Measurements from ENCODE around the gene HS6ST2. TPM values are rescaled to one million over a fixed set of nuclear protein-coding genes. Genes with fewer than 3 reads are reported as not detected.
"Not testable (repeated sequence)": the region's sequence is repeated elsewhere in the genome, so short reads cannot be mapped to it uniquely, and the experiment has no call there.

The HS6ST2 gene
- total and polyA plus RNA-seq, 9 of the 15 experiments (the other 6 are each of a cell fraction or from before 2014, with no cell fraction given), result not detected

GRCh38 chrX:132948648-132949260 is 9.7 kb downstream of the HS6ST2 start:
- H3K4me1 ChIP-seq (replicated peaks in 1 of 2; ENCODE audit: control insufficient read depth in 2 of 2, insufficient read depth in 2 of 2, low read length in 2 of 2), result no peaks in the 10 kb centered on the region
- H3K9me3 ChIP-seq (replicated peaks; ENCODE audit: control insufficient read depth, insufficient read depth, low read depth, low read length), result no peaks in the 10 kb centered on the region
- H3K27me3 ChIP-seq (ENCODE audit: control insufficient read depth in 2 of 2, insufficient read depth in 2 of 2, low read length in 2 of 2), result no peaks in the 10 kb centered on the region
- ChIA-PET CTCF (ENCODE audit: low intra/inter-chr PET ratio) (no interaction called here), POLR2A (interaction anchor here (0.6 kb wide), 1 partner anchor 661 kb away, joined by 3 read pairs; no protein-coding TSS in a partner anchor)
- ATAC-seq (0 out of 3 replicates have a peak, but pooled peaks have one; percentile 58), FAIRE-seq (no peak), DNase-seq (ENCODE audit: extremely low read depth in 1 of 4, low spot score in 3 of 4) (peak; percentile 18 to 39 (median 24))
- BruUV-seq (replicated peaks), result no TSS peak
- in situ Hi-C loops (cut with MboI) (no loop called here), intact Hi-C loops (cut with micrococcal nuclease) (no loop called here)
- H3K9me1 ChIP-seq (ENCODE audit: control insufficient read depth, insufficient read depth, low read length), result no peaks in the 10 kb centered on the region
- no peak overlapping the region for H3K9ac ChIP-seq (ENCODE audit: insufficient read depth in 1 of 2, low read depth in 2 of 2, low read length in 2 of 2)
- no peak overlapping the region for H3K27ac ChIP-seq (ENCODE audit: extremely low read depth, low read depth, low read length)
- H3K4me2 ChIP-seq (ENCODE audit: insufficient read depth, low read length), result no peak overlapping the region
- H3K36me3 ChIP-seq (ENCODE audit: control insufficient read depth, insufficient read depth, low read length), result no peaks in the 10 kb centered on the region
- H3K4me3 ChIP-seq, result no peak overlapping the region
- no peaks in the 10 kb centered on the region for H3K79me2 ChIP-seq (ENCODE audit: control insufficient read depth, insufficient read depth, low read length)
- 0% methylated on average over 4 of the region's 4 CpGs for WGBS (ENCODE audit: insufficient coverage, low coverage, missing lambda C conversion rate)
- no peak for TF ChIP-seq ATF6 (CRISPR knock-in tag; IDR thresholded peaks at IDR 0.05)
- TF ChIP-seq ZNF398 (CRISPR knock-in tag; IDR thresholded peaks at IDR 0.05), result no peak
- peak; percentile 23 to 47 (median 26); a peak in 3 of 6 replicates for TF ChIP-seq CTCF (IDR thresholded peaks at IDR 0.05 in 2 of 3, conservative IDR thresholded peaks at IDR 0.05 in 1 of 3; ENCODE audit: insufficient read depth in 2 of 3, low read depth in 1 of 3, low read length in 3 of 3)
- H2AFZ ChIP-seq (ENCODE audit: low read depth, low read length), result no peak overlapping the region
- H4K20me1 ChIP-seq (replicated peaks; ENCODE audit: control insufficient read depth, insufficient read depth, low read length), result no peaks in the 10 kb centered on the region

- H3K4me1 ChIP-seq (replicated peaks in 1 of 2; ENCODE audit: control insufficient read depth in 2 of 2, insufficient read depth in 2 of 2, low read length in 2 of 2); DNase-seq (ENCODE audit: extremely low read depth in 1 of 4, low spot score in 3 of 4); intact Hi-C loops (cut with micrococcal nuclease); POLR2A ChIA-PET; H3K9me1 ChIP-seq (ENCODE audit: control insufficient read depth, insufficient read depth, low read length); H3K27me3 ChIP-seq (ENCODE audit: control insufficient read depth in 2 of 2, insufficient read depth in 2 of 2, low read length in 2 of 2); H3K9ac ChIP-seq (ENCODE audit: insufficient read depth in 1 of 2, low read depth in 2 of 2, low read length in 2 of 2); H3K36me3 ChIP-seq (ENCODE audit: control insufficient read depth, insufficient read depth, low read length); H3K9me3 ChIP-seq (replicated peaks; ENCODE audit: control insufficient read depth, insufficient read depth, low read depth, low read length); FAIRE-seq; H3K4me2 ChIP-seq (ENCODE audit: insufficient read depth, low read length); H2AFZ ChIP-seq (ENCODE audit: low read depth, low read length); in situ Hi-C loops (cut with MboI); ATAC-seq; CTCF ChIA-PET (ENCODE audit: low intra/inter-chr PET ratio); H3K79me2 ChIP-seq (ENCODE audit: control insufficient read depth, insufficient read depth, low read length); H3K27ac ChIP-seq (ENCODE audit: extremely low read depth, low read depth, low read length); BruUV-seq (replicated peaks); H4K20me1 ChIP-seq (replicated peaks; ENCODE audit: control insufficient read depth, insufficient read depth, low read length); H3K4me3 ChIP-seq: not testable (repeated sequence)
- 8% methylated on average over 2 of the region's 4 CpGs for WGBS (ENCODE audit: insufficient coverage, low coverage, missing lambda C conversion rate)
These were observed 13.3 kb downstream of the HS6ST2 start for GRCh38 chrX:132945055-132945599.

Data from K562 (cell line).